Esophagus squamous epithelium (tissue), 4 donors: ENCODE measurements around the gene RALBP1.

Source experiments
- POLR2A ChIP-seq, 4 donors: fragments of 450-650 bp; IDR thresholded peaks; one replicate each; pipeline ENCODE4 v1.6.1; 2017; ENCODE audit warnings: antibody characterized with exemption in 4 of 4, mild to moderate bottlenecking in 4 of 4, moderate library complexity in 3 of 4
- TF ChIP-seq, protein P1 (sequence below), 6 experiments: fragments of 450-650 bp in 4 of 6; fragments of 200-600 bp in 2 of 6; sonication (generic) in 2 of 6; IDR thresholded peaks; one replicate each; pipeline ENCODE4 v1.5.1; 2016 to 2019; ENCODE audit warnings: antibody characterized with exemption in 6 of 6, mild to moderate bottlenecking in 4 of 6, moderate library complexity in 4 of 6

DNA sequence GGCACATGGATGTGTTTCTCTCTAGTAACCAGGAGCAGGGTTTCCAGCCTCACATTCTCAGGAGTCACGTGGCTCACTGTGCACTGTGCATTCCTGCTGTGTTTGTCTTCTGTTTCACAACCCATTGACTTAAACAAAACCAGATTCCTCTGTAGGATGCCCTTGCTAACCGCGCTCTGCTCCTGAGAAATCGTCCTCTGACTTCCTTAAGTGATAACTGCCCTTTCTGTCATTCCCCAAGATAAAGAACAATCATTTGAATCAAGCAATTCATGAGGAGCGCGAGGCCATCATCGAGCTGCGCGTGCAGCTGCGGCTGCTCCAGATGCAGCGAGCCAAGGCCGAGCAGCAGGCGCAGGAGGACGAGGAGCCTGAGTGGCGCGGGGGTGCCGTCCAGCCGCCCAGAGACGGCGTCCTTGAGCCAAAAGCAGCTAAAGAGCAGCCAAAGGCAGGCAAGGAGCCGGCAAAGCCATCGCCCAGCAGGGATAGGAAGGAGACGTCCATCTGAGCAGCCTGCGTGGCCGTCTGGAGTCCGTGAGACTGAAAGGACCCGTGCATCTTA, 60.2 kb downstream of the RALBP1 start:
- TF ChIP-seq, protein P1, sequence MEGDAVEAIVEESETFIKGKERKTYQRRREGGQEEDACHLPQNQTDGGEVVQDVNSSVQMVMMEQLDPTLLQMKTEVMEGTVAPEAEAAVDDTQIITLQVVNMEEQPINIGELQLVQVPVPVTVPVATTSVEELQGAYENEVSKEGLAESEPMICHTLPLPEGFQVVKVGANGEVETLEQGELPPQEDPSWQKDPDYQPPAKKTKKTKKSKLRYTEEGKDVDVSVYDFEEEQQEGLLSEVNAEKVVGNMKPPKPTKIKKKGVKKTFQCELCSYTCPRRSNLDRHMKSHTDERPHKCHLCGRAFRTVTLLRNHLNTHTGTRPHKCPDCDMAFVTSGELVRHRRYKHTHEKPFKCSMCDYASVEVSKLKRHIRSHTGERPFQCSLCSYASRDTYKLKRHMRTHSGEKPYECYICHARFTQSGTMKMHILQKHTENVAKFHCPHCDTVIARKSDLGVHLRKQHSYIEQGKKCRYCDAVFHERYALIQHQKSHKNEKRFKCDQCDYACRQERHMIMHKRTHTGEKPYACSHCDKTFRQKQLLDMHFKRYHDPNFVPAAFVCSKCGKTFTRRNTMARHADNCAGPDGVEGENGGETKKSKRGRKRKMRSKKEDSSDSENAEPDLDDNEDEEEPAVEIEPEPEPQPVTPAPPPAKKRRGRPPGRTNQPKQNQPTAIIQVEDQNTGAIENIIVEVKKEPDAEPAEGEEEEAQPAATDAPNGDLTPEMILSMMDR (IDR thresholded peaks at IDR 0.05): no peak
- TF ChIP-seq POLR2A (IDR thresholded peaks at IDR 0.05): no peak
